ENCODE data around the gene FOXP4.

FOXP4 gene

DNA sequence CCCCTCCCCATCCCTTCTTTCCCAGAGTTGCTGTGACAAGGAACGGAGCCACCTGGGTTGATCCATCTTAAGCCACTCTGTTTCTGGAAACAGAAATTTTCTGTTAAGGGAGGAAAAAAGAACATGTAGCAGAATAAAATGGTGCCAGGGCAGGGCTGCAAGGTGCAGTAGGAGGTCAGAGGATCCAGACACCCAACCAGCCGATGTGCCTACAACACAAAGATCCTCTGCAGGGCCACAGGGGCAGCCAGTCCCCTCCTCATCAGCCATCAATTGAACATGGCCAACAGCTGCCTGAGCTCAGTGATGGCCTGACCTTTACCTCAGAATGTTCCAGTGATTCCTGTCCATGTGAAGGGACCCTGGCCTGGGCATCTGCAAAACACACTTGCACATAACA is 103.9 kb downstream of the FOXP4 start:
- DNase-seq, result no peak

DNA sequence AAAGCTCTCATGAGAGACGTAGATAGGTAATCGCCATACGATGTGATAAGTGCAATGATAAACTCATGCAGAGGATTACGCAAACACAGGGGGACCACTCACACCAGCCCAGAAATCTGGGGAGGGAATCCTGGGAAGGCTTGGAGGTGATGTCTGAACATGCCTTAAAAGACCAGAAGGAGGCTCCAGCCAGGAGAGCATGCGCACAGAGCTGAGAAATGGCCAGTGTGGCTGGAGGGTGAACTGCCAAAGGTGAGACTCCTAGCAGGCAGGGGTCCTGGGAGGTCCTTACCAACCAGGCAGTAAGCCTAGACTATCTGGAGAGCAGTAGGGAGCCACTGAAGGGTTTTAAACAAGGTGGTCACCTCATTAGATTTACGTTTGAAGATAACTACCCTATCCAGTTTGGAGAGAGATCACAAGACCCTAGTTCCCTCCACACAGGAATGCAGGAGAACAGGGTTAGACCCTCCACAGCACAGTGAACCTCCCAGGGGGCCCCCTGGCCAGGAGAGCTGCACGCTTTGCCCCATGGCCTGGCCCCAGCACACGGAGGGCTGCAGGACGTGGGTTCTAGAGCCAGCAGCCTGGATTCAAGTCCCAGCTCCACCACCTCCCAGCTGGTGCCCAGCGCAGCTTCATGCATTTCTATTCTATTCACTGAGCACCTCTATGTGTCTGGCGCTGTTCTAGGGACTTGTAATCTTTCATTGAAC is 105.2 kb downstream of the FOXP4 start:
- no peak for DNase-seq
